Uterus (tissue), 2 donors: ENCODE data around the gene ROM1.
"Not testable (repeated sequence)": the region's sequence is repeated elsewhere in the genome, so short reads cannot be mapped to it uniquely, and the experiment has no call there.

Experiments used
- CTCF ChIP-seq, 4 experiments: fragments of 200-600 bp in 2 of 4; fragments of 450-650 bp in 2 of 4; sonication (generic) in 2 of 4; IDR thresholded peaks; one replicate each; pipeline ENCODE4 v1.5.1; 2016 to 2019; ENCODE audit warnings: antibody characterized with exemption in 4 of 4, mild to moderate bottlenecking in 2 of 4, moderate library complexity in 1 of 4
- POLR2A ChIP-seq, 2 donors: fragments of 450-650 bp; IDR thresholded peaks; one replicate each; pipeline ENCODE4 v1.6.1; 2016; ENCODE audit warnings: antibody characterized with exemption in 2 of 2, mild to moderate bottlenecking in 1 of 2, moderate library complexity in 1 of 2

DNA sequence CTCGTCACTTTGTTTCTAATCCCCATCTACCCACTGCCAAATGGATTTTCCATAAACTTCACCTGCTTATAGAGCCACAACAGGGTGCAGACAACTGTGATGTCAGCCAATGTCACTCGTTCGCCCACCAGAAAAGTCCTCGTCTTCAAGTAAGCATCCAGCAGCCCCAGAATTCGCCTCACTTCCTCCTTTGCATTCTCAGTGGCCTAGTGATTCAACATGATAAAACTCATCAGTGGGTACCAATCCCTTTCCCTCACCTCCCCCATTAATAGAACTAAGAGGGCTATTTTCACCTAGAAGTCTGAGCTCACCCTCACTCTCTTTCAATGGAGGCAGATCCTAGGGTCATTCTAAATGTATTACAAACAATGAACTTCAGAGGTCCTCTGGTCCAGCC lies 42.2 kb upstream of the ROM1 start:
- not testable (repeated sequence) for TF ChIP-seq CTCF, POLR2A (IDR thresholded peaks at IDR 0.05)
